Right renal cortex interstitium (tissue), 3 donors: ENCODE data around the gene VEZF1. TPM values are rescaled to one million over a fixed set of nuclear protein-coding genes. Genes with fewer than 3 reads are reported as not detected.

Source experiments
- DNase-seq, 3 donors: peaks; one replicate each; pipeline ENCODE4 v3.0.0-alpha.2; 2013; ENCODE audit warnings: low read depth in 3 of 3, low spot score in 2 of 3
- polyA plus RNA-seq, 3 donors: library from polyadenylated mRNA; unstranded; fragments of 120-200 nt; gene quantifications; one replicate each; pipeline ENCODE4 v1.2.1, GENCODE V29; 2013; ENCODE audit not compliant: insufficient read length in 3 of 3

VEZF1 gene
- polyA plus RNA-seq, 3 donors = 106 to 110 (median 107) TPM

- no peak for DNase-seq
Observed at GRCh38 chr17:57954397-57955182, 33.5 kb downstream of the VEZF1 start.

DNA sequence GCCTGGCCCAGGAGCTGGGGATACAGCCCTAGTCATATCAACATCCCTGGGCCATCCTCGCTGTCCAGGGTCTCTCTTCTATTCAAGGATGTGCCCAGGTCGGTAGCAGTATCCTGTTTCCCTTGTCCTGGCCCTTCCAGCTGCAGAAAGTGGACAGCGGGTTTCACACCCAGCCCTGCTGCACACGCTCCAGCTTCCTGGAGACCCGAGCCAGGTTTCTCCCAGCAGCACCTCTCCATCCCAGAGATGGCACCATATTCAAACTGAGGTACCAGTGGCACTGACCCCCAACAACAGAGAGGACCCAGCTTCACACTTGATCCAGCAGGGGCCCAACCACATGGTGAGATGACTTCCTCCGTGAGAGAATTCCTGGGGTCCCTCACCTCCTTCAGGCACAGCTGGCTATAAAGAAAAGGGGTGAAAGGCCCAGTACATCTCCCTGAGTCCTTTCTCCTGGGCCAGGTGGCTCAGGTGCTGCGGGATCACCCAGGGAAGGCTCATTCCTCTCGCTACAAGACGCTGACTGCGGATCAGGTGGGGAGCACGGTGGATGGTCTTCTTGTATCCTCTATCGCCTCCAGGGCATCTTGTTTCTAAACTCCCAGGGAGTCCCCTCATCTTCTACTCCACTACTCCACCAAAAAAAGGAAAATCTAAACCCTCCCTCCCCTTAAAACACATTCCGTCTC is 34.2 kb downstream of the VEZF1 start:
- no peak for DNase-seq

DNA sequence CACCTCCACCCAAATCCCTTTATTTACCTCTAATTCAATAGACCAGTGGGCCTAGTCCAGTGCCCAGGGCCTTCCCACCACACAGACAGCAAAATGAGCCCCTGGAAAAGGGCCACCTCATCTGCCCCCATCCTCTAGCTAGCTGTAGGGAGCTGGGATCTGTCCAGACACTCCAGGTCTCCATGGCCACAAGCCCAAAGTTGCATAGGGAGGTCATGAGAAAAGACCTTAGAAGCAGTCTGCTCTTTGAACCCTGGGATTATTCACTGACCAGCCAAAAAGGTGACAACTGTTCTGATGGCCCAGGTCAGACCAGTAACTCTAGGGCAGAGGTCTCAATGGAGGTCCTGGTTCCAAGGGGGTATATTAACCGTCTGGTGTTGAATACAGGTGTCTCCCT is 34.8 kb downstream of the VEZF1 start:
- no peak for DNase-seq

DNA sequence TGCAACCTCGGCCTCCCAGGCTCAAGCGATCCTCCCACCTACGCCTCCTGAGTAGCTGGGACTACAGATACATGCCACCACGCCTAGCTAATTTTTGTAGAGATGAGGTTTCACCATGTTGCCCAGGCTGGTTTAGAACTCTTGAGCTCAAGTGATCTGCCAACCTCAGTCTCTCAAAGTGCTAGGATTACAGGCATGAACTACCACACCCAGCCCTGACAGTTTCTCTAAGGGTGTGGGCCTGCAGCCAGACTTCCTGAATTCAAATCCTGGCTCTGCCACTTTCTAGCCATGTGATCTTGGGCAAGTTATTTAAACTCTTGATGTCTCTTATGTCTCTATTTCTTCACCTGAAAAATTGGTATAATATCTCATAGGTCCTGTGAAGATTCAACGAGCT is 38.4 kb downstream of the VEZF1 start:
- DNase-seq = no peak

DNA sequence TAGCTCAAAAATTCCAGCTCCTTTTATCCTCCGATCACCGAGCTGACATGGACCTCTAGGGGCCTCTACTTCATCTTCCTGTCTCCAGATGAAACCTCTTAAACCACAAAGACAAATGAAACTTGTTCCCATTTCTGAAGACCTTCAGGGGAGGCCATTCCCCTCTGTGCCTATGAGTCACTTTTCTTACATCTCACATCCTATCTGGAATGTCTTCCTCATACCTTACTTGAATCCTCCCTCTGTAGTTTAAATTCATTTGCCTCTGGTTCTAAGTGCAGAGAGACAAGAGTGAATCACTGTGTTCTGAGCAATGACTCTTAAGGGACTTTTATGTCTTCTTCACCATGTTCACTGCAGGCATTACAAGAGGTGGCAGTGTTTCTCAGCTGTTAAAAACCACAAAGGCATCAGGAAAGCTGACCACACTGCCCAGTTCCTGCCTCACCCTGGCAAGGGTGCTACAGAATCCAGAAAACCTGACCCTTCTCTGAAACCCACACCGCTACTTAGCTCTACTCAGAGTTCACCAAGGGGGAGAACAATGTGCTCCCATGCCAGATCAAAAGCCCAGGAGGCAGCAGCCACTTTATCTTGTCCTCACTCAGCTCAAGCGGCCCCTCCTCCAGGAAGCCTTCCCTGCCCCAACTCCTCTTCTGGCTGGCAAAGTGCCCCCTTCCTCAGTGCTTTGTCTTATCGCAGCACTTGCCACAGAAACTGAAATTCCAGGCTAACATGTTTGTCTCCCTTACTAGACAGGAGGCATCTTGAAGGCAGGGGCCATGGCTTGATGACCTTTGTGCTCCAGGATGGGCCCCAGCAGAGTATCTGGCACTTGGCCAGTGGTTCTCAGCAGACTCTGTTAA is 39.3 kb downstream of the VEZF1 start:
- no peak for DNase-seq

DNA sequence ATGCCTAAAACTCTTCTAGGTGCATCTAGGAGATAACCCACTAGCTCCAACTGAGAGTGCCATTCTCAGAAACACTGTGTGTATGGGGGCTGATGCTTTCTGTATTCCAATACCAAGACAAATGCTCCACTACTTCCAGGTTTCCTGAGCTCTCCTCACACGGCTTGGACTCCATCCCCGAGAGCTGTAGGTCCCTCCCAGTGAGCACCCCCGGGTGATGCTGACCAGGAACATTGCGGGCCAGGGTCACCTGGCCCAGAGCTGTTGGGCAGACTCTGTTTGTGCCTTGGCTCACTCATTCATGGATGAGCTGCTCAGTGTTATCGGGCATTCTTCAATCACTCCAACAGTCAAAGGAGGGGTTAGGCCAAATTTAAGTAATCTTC is 39.9 kb downstream of the VEZF1 start:
- DNase-seq = no peak

DNA sequence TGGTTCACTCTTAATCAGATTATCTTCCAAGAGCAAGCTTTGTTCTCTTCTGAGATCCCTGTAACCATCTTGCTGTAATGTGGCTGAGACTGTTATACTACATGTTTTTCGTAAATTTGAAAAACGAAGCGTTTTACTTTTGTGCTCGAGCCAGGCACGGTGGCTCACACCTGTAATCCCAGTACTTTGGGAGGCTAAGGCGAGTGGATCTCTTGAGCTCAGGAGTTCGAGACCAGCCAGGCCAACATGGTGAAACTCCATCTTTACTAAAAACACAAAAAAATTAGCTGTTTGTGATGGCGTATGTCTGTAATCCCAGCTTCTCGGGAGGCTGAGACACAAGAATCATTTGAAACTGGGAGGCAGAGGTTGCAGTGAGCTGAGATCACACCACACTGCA is 40.7 kb downstream of the VEZF1 start:
- no peak for DNase-seq

DNA sequence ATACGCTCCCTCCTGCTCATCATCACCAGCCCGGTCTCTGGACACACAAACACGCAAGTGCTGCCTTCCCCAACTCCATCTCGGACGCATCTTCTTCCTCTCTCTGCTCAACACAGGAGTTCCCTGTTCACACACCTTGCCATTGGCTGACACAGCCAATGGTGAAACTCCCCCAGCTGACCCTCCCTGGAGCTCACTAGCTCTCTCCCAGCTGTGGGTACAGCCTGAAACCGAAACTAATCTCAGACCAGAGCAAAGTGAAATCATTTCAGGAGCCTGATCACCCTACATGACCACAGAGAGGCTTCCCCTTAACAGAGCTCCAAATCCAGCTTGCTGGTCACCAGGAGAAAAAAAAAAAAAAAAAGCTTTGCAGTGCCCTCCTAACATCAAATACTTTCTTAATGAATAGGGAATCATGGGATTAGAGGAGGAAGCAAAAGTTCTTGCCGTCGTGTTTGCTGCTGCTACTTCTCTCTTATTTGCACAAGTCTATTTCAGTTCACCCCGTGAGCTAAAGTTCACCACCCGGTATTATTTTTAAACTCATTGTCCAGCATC is 41.2 kb downstream of the VEZF1 start:
- no peak for DNase-seq

DNA sequence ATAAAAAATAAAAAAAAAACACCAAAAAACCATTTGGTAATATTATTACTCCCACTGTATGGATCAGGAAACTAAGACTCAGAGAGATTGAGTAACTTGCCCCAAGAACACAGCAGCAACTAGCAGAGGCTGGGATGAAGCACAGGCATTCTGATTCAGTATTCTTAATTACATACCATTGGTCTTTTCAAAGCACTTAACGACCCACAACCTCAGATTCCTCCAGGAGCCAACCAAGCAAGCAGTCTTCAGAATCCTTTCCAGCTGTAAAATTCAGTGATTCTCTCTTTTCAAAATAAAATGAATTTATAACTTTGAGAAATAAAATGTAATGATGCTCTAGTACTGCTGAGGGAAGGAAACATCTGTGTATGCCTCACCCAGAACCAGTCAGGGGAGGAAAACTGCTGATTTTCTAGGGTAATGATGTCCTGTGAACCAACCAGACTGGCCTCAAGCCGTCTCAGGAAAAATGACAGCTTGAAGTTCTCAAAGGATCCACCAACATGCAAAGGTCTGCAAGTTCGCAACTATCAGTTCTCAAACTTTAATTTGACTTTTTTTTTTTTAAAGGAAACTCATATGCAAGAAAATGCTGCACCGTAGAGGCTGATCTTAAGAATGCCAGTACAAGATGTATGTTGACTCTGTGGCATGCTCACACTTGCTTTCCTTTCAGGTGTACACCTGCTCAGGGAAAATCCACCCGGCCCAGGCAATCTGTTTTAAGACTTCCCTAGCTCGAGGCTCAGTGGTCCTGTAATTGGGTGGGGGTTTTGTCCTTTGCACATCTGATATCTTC is 41.9 kb downstream of the VEZF1 start:
- DNase-seq = no peak

GRCh38 chr17:57944908-57945307 is 43.1 kb downstream of the VEZF1 start:
- DNase-seq = no peak

GRCh38 chr17:57943645-57944044 is 44.4 kb downstream of the VEZF1 start:
- no peak for DNase-seq

GRCh38 chr17:57943140-57943539 is 44.9 kb downstream of the VEZF1 start:
- DNase-seq = no peak

DNA sequence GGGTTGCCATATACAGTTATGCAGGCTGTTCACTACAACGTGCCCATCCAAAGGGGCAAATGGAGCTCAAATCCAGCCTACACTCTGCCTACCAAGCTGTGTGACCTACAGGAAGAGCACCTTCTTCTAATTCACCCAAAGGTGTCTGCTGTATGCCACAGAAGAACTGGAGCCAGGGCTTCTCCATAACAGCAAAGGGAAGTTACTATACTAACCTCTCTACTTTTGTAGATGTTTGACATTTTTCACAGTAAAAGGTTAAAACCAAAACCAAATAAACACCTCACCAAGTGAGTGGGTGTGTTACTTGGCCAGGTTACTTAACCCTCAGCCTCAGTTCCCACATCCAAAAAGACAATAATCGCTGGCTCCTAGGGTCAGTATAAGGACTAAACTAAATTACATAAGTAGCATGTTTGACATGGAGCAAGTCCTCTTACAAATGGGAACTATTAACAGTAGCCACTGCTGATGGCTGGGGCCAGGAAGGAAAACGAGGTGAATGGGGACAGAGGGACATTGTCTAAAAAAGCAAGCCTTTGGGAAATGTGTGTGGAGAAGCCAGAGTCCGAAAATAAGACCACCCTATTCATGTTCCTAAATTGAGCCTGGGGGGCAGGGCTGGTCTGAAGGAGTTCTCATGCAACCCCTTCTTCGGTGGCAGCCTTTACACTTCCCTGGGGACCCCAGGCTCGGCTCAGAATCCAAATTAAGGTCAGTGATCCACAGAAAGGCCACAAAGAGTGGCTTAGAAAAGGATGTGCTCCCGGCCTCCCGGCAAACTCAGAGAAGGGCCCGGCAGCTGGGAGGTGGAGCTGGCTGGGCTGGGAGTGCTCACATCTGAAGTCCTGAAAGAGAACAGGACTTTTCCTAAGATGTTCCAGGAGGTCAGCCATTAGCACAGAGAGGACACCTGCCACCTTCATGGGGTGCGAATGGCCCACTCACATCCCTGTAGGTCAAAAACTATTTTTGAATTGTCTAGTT is 46.4 kb downstream of the VEZF1 start:
- DNase-seq = no peak

- no peak for DNase-seq
Observed at GRCh38 chr17:57940653-57941329, 47.3 kb downstream of the VEZF1 start.

- no peak for DNase-seq
Observed at GRCh38 chr17:57940231-57940630, 47.8 kb downstream of the VEZF1 start.

DNA sequence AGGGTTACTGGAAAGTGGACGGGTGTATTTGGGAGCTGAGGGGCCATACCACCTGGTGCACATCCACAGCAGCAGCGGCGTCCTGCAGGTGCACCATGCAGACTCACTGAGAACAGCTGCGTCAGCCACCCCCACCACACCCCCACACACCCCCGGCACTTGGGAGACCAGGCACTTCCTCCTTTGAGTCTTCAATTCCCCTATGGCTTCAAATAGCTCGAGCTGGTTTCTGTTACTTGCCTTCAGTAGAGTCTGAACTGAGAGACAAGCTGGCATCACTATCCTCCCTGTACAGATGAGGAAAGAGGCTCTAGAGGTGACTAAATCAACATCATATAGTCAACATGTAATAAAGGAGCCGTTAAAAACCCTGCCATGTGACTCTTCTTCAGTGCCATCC is 48.3 kb downstream of the VEZF1 start:
- no peak for DNase-seq

DNA sequence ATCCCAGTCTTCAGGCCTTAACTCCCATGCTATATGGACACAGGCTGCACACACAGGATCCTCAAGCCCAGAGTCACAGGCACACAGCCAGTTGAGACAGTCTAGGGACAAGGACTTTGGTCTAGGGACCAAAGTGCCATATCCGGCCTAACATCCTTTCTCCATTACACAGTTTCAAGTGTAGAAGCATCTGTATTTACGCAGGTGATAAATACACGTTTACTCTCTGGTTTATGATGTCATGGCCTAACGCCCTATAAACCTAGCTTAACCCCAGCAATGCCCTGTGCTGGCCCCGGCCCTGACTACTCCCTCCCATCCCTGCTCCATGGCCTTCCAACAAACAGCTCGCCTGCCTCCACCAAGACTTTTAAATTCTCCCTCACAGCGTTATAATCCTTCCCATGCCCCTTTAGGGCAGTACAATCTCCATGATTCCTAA is 50.0 kb downstream of the VEZF1 start:
- no peak for DNase-seq

DNA sequence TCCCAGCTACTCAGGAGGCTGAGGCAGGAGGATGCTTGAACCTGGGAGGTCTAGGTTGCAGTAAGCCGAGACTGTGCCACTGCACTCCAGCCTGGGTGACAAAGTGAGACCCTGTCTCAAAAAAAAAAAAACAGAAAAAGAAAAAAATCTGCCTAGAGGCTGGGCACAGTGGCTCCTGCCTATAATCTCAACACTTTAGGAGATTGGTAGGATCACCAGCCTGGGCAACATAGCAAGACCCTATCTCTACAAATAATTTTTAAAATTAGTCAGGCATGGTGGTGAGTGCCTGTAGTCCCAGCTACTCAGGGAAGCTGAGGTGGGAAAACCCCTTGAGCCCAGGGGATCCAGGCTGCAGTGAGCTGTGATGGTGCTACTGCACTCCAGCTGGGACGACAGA is 50.6 kb downstream of the VEZF1 start:
- no peak for DNase-seq
